T47D (cell line): ENCODE data around the gene FIBIN.

Source experiments
- DNase-seq, 2 experiments: peaks; one replicate each; pipeline versions ENCODE4 v3.0.0 to v3.0.0-alpha.2; 2011 to 2012; ENCODE audit warnings: low read depth in 1 of 2, low spot score in 1 of 2
- JUND ChIP-seq: IDR thresholded peaks from 2 replicates; pipeline ENCODE4 v1.6.1; 2012; ENCODE audit warnings: low read depth
- in situ Hi-C: cut with HindIII; loops from 2 replicates; pipeline ENCODE4 v1.10.0; 2016; ENCODE audit warnings: low sequenced_read_pairs, low pct_unique_long_range_greater_than_20kb

FIBIN gene

GRCh38 chr11:27041141-27041899 lies 47.4 kb downstream of the FIBIN start:
- no peak for DNase-seq
- in situ Hi-C loops = no loop called here

More at GRCh38 chr11:27041141-27041899, 47.4 kb downstream of the FIBIN start:
- TF ChIP-seq JUND = no peak
